Measurements from ENCODE around the gene VAMP2.

DNA sequence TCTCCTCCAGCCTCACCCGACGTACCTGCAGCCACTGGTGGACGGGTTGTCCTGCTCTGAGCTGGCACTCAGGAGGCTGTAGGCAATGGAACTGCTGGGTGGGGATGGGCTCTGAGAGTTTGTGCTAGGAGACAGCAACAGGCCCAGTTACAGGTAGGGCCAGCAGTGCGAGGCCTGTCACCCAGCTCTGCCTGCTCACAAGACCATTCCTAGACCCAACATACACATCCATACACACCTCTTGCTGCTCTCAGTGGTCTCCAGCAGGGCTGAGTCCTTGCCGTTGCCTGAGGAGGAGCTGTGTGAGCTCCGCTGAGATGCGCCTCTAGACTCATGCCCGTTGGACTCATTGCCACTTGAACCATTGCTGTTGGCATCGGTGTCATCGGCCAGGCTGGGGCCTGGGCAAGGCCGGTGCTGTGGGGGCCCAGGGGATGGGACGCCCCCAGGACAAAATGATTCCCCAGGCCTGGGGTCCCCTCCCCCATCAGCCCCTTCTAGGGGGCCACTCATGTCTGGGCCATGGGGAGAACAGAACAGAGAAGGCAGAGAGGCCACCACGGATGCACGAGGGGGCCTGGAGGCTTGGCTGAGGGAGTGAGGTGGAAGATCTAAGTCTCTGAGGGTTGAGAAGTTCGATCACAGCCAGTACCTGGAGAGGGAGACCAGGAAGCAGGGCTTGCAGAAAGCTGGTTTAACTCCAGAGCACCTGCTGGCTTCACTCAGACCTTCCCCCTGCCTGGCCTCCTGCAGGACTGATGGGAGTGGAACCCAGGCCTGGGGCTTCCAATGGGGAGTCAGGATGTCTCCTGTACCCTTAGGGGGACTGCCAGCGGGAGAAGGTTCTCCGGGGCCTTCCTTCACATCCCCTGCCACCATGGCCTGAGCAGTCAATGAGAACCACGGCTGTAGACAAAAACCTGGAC lies 12.3 kb downstream of the VAMP2 start:
- no peak for TF ChIP-seq POLR2A (IDR thresholded peaks at IDR 0.05; ENCODE audit: low read depth, low read length)
- no peak for TF ChIP-seq ZNF207 (IDR thresholded peaks at IDR 0.05; ENCODE audit: borderline replicate concordance)
- TF ChIP-seq, protein P1, sequence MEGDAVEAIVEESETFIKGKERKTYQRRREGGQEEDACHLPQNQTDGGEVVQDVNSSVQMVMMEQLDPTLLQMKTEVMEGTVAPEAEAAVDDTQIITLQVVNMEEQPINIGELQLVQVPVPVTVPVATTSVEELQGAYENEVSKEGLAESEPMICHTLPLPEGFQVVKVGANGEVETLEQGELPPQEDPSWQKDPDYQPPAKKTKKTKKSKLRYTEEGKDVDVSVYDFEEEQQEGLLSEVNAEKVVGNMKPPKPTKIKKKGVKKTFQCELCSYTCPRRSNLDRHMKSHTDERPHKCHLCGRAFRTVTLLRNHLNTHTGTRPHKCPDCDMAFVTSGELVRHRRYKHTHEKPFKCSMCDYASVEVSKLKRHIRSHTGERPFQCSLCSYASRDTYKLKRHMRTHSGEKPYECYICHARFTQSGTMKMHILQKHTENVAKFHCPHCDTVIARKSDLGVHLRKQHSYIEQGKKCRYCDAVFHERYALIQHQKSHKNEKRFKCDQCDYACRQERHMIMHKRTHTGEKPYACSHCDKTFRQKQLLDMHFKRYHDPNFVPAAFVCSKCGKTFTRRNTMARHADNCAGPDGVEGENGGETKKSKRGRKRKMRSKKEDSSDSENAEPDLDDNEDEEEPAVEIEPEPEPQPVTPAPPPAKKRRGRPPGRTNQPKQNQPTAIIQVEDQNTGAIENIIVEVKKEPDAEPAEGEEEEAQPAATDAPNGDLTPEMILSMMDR (IDR thresholded peaks at IDR 0.05 in 2 of 3, conservative IDR thresholded peaks at IDR 0.05 in 1 of 3; ENCODE audit: control insufficient read depth in 2 of 3, extremely low read depth in 1 of 3, insufficient read depth in 1 of 3, low read depth in 3 of 3, low read length in 3 of 3), result no peak
- TF ChIP-seq JUND (IDR thresholded peaks at IDR 0.05; ENCODE audit: low read depth, low read length), result no peak
- TF ChIP-seq, protein P2, sequence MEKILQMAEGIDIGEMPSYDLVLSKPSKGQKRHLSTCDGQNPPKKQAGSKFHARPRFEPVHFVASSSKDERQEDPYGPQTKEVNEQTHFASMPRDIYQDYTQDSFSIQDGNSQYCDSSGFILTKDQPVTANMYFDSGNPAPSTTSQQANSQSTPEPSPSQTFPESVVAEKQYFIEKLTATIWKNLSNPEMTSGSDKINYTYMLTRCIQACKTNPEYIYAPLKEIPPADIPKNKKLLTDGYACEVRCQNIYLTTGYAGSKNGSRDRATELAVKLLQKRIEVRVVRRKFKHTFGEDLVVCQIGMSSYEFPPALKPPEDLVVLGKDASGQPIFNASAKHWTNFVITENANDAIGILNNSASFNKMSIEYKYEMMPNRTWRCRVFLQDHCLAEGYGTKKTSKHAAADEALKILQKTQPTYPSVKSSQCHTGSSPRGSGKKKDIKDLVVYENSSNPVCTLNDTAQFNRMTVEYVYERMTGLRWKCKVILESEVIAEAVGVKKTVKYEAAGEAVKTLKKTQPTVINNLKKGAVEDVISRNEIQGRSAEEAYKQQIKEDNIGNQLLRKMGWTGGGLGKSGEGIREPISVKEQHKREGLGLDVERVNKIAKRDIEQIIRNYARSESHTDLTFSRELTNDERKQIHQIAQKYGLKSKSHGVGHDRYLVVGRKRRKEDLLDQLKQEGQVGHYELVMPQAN (conservative IDR thresholded peaks at IDR 0.05), result no peak
- TF ChIP-seq, protein P3, sequence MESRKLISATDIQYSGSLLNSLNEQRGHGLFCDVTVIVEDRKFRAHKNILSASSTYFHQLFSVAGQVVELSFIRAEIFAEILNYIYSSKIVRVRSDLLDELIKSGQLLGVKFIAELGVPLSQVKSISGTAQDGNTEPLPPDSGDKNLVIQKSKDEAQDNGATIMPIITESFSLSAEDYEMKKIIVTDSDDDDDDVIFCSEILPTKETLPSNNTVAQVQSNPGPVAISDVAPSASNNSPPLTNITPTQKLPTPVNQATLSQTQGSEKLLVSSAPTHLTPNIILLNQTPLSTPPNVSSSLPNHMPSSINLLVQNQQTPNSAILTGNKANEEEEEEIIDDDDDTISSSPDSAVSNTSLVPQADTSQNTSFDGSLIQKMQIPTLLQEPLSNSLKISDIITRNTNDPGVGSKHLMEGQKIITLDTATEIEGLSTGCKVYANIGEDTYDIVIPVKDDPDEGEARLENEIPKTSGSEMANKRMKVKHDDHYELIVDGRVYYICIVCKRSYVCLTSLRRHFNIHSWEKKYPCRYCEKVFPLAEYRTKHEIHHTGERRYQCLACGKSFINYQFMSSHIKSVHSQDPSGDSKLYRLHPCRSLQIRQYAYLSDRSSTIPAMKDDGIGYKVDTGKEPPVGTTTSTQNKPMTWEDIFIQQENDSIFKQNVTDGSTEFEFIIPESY (IDR thresholded peaks at IDR 0.05), result no peak
- no peak for TF ChIP-seq EP300 (IDR thresholded peaks at IDR 0.05; ENCODE audit: borderline replicate concordance in 1 of 2, control insufficient read depth in 1 of 2, low read depth in 2 of 2, low read length in 2 of 2)
- TF ChIP-seq TCF7 (IDR thresholded peaks at IDR 0.05; ENCODE audit: borderline replicate concordance), result no peak
- TF ChIP-seq GABPA (IDR thresholded peaks at IDR 0.05; ENCODE audit: low read depth), result no peak
- TF ChIP-seq ZNF217 (IDR thresholded peaks at IDR 0.05), result no peak
- no peak for TF ChIP-seq ZBED1 (IDR thresholded peaks at IDR 0.05; ENCODE audit: borderline replicate concordance)
- no peak for TF ChIP-seq RCOR1 (conservative IDR thresholded peaks at IDR 0.05; ENCODE audit: low read depth, low read length)
- TF ChIP-seq, protein P4, sequence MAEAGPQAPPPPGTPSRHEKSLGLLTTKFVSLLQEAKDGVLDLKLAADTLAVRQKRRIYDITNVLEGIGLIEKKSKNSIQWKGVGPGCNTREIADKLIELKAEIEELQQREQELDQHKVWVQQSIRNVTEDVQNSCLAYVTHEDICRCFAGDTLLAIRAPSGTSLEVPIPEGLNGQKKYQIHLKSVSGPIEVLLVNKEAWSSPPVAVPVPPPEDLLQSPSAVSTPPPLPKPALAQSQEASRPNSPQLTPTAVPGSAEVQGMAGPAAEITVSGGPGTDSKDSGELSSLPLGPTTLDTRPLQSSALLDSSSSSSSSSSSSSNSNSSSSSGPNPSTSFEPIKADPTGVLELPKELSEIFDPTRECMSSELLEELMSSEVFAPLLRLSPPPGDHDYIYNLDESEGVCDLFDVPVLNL (IDR thresholded peaks at IDR 0.05; ENCODE audit: low read depth, low read length), result no peak

All from GM12878 (cell line).